Cardiac muscle cell (in vitro differentiated cells and primary cell): Measurements from ENCODE around the gene ANKHD1. TPM values are rescaled to one million over a fixed set of nuclear protein-coding genes. Genes with fewer than 3 reads are reported as not detected.
"Not testable (repeated sequence)": the region's sequence is repeated elsewhere in the genome, so short reads cannot be mapped to it uniquely, and the experiment has no call there.

Source experiments
- DNase-seq, 2 donors: peaks; one replicate each; pipeline versions ENCODE4 v3.0.0 to v3.0.0-alpha.2; 2010 to 2017; ENCODE audit warnings: low read depth in 1 of 2, low spot score in 1 of 2
- H3K27ac ChIP-seq: fragments of 200-600 bp; sonication (generic); 2 replicates; pipeline ENCODE4 v1.5.1; 2016
- H3K27me3 ChIP-seq: fragments of 200-600 bp; sonication (generic); 2 replicates; pipeline ENCODE4 v1.6.0; 2016; ENCODE audit warnings: control low read depth
- H3K36me3 ChIP-seq: fragments of 200-600 bp; sonication (generic); 2 replicates; pipeline ENCODE4 v1.5.1; 2016; ENCODE audit warnings: control low read depth
- H3K4me1 ChIP-seq: fragments of 200-600 bp; sonication (generic); 2 replicates; pipeline ENCODE4 v1.8.1; 2017; ENCODE audit warnings: low read depth, mild to moderate bottlenecking, mixed run types
- H3K4me3 ChIP-seq: fragments of 200-600 bp; sonication (generic); 2 replicates; pipeline ENCODE4 v1.5.1; 2016; ENCODE audit warnings: mild to moderate bottlenecking
- H3K9me3 ChIP-seq: fragments of 200-600 bp; sonication (generic); 2 replicates; pipeline ENCODE4 v1.5.1; 2017; ENCODE audit warnings: low read depth, mild to moderate bottlenecking, control low read depth
- polyA plus RNA-seq: library from polyadenylated mRNA; unstranded; fragments of >200 nt; fragmentation: Nextera tagmentation; extraction: Ambion mirVana; gene quantifications from 2 replicates; pipeline ENCODE4 v1.2.1, GENCODE V29; 2016
- total RNA-seq: library from RNA; depleted of rRNA; stranded (reverse); fragments of >200 nt; gene quantifications from 2 replicates; pipeline ENCODE4 v1.2.3, GENCODE V29; 2016
- TF ChIP-seq, protein P1 (sequence below): IDR thresholded peaks from 2 replicates; pipeline ENCODE4 v1.5.1; 2012; ENCODE audit warnings: low read depth, mild to moderate bottlenecking, low read length

ANKHD1 gene
- total and polyA plus RNA-seq, 2 experiments from 2014 or later, result 42.4 to 46.5 TPM

DNA sequence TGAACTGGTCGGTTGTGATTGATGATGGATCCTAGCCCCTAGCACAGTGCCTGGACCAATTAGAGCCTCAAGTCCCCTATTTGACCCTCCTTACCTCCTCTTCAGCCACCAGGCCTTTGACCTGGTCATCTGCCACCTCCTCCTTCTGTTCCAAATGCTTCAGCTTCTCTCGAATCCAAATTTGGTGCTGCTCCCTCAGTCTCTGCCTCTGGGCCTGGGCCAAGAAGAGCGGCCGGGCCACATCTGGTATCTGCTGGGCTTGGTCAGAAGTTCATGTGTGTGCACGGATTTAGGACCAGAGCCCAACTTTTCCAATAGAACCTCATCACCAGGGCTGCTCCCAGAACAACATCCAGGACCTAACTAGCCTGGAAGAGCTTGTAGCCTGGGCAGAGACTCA is 169.5 kb downstream of the ANKHD1 start:
- Histone ChIP-seq H3K36me3 (no peaks in the 10 kb centered on the region), H3K9me3 (no peaks in the 10 kb centered on the region), H3K27me3 (no peaks in the 10 kb centered on the region), H3K27ac (no peak overlapping the region), H3K4me3 (no peak overlapping the region), H3K4me1 (no peaks in the 10 kb centered on the region)
- TF ChIP-seq, protein P1, sequence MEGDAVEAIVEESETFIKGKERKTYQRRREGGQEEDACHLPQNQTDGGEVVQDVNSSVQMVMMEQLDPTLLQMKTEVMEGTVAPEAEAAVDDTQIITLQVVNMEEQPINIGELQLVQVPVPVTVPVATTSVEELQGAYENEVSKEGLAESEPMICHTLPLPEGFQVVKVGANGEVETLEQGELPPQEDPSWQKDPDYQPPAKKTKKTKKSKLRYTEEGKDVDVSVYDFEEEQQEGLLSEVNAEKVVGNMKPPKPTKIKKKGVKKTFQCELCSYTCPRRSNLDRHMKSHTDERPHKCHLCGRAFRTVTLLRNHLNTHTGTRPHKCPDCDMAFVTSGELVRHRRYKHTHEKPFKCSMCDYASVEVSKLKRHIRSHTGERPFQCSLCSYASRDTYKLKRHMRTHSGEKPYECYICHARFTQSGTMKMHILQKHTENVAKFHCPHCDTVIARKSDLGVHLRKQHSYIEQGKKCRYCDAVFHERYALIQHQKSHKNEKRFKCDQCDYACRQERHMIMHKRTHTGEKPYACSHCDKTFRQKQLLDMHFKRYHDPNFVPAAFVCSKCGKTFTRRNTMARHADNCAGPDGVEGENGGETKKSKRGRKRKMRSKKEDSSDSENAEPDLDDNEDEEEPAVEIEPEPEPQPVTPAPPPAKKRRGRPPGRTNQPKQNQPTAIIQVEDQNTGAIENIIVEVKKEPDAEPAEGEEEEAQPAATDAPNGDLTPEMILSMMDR, result no peak
- no peak for DNase-seq

- Histone ChIP-seq H3K4me1 (no peaks in the 10 kb centered on the region), H3K4me3 (no peak overlapping the region), H3K9me3 (no peaks in the 10 kb centered on the region), H3K36me3 (no peaks in the 10 kb centered on the region), H3K27me3 (no peaks in the 10 kb centered on the region), H3K27ac (no peak overlapping the region)
- DNase-seq, result no peak
- TF ChIP-seq, protein P1, result no peak
Observed at GRCh38 chr5:140573683-140574082, 172.1 kb downstream of the ANKHD1 start.

DNA sequence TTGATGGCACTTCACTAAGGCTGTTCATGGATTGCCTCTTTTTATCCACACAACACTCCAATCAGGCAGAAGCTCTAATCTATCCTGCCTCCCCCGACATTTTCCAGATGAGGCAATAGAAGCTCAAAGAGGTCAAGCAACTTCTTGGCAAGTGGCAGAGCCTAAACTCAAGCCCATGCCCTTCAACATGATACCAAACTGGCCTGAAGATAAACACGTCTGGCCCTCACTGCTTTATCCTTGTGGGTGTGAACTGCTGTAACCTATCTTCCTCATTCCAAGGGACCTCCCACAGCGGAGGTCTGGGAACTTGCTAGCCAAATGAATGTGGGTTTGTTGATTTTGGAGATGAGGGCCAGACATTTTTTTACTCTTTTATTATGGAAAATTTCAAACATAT is 172.5 kb downstream of the ANKHD1 start:
- TF ChIP-seq, protein P1, result no peak
- H3K27ac ChIP-seq, result no peak overlapping the region
- H3K4me1 ChIP-seq, result no peaks in the 10 kb centered on the region
- no peaks in the 10 kb centered on the region for H3K27me3 ChIP-seq
- peak in 1 of 2 donors; percentile 95 for DNase-seq
- H3K36me3 ChIP-seq, result no peaks in the 10 kb centered on the region
- H3K9me3 ChIP-seq, result no peaks in the 10 kb centered on the region
- no peak overlapping the region for H3K4me3 ChIP-seq

- no peaks in the 10 kb centered on the region for H3K4me1 ChIP-seq
- TF ChIP-seq, protein P1, result peak; percentile 62
- peak in 1 of 2 donors; percentile 80 for DNase-seq
- no peak overlapping the region for H3K4me3 ChIP-seq
- no peaks in the 10 kb centered on the region for H3K36me3 ChIP-seq
- no peaks in the 10 kb centered on the region for H3K9me3 ChIP-seq
- H3K27ac ChIP-seq, result no peak overlapping the region
- no peaks in the 10 kb centered on the region for H3K27me3 ChIP-seq
Observed at GRCh38 chr5:140575309-140575708, 173.7 kb downstream of the ANKHD1 start.

GRCh38 chr5:140576776-140577201 is 175.2 kb downstream of the ANKHD1 start:
- Histone ChIP-seq H3K4me1 (no peaks in the 10 kb centered on the region), H3K27me3 (no peaks in the 10 kb centered on the region), H3K27ac (no peak overlapping the region), H3K4me3 (no peak overlapping the region), H3K36me3 (no peaks in the 10 kb centered on the region), H3K9me3 (no peaks in the 10 kb centered on the region)
- DNase-seq, result peak in 1 of 2 donors; percentile 38
- TF ChIP-seq, protein P1, result no peak

- H3K27me3 ChIP-seq, H3K36me3 ChIP-seq, DNase-seq, H3K4me3 ChIP-seq, H3K9me3 ChIP-seq, H3K27ac ChIP-seq, H3K4me1 ChIP-seq: not testable (repeated sequence)
Observed at GRCh38 chr5:140579188-140579747, 177.6 kb downstream of the ANKHD1 start.
